ENCODE measurements around the gene SLC39A11.

DNA sequence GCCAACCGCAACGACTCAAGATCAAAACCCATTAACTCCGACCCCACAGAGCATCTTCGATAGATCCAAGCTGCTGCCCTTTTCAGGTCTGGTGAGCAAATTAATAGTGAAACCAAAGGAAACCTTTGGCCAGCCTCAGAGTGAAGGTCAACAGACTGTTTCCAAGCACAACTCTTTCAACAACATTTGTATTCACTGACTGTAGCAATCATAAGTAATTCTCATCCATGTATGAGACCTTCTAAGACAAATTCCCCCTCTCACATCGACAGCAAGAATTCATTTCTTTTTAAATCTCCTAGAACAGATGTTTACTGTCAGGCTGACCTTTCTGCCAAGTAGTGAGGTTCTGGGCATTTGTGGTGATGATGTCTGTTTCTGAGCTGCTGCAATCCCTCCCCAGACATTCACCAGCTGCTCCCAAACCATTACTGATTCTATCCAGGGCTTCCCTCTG lies 64.2 kb downstream of the SLC39A11 start:
- no peak for TF ChIP-seq POLR2A (IDR thresholded peaks at IDR 0.05)
- TF ChIP-seq, protein P1, sequence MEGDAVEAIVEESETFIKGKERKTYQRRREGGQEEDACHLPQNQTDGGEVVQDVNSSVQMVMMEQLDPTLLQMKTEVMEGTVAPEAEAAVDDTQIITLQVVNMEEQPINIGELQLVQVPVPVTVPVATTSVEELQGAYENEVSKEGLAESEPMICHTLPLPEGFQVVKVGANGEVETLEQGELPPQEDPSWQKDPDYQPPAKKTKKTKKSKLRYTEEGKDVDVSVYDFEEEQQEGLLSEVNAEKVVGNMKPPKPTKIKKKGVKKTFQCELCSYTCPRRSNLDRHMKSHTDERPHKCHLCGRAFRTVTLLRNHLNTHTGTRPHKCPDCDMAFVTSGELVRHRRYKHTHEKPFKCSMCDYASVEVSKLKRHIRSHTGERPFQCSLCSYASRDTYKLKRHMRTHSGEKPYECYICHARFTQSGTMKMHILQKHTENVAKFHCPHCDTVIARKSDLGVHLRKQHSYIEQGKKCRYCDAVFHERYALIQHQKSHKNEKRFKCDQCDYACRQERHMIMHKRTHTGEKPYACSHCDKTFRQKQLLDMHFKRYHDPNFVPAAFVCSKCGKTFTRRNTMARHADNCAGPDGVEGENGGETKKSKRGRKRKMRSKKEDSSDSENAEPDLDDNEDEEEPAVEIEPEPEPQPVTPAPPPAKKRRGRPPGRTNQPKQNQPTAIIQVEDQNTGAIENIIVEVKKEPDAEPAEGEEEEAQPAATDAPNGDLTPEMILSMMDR (IDR thresholded peaks at IDR 0.05) = no peak
